ENCODE results near the gene LNX1.

The LNX1 gene

GRCh38 chr4:53551281-53551864, 39.9 kb downstream of the LNX1 start:
- Histone ChIP-seq H2BK5ac (ENCODE audit: low read depth, low read length, poor library complexity) (no peak overlapping the region), H3K4me1 (ENCODE audit: control insufficient read depth in 1 of 2, insufficient read depth in 2 of 2, low read length in 2 of 2) (no peaks in the 10 kb centered on the region), H2BK120ac (ENCODE audit: insufficient read depth, low read length, poor library complexity) (no peak overlapping the region), H3K27ac (ENCODE audit: low read depth, low read length) (no peak overlapping the region), H3K79me1 (ENCODE audit: low read length) (no peaks in the 10 kb centered on the region), H3K9ac (ENCODE audit: low read length) (no peak overlapping the region), H3K36me3 (ENCODE audit: control insufficient read depth in 1 of 2, insufficient read depth in 2 of 2, low read length in 2 of 2) (no peaks in the 10 kb centered on the region), H3K4me2 (ENCODE audit: low read length) (no peak overlapping the region), H3K9me3 (ENCODE audit: insufficient read depth, low read depth, low read length) (no peaks in the 10 kb centered on the region), H3K14ac (ENCODE audit: low read length) (no peak overlapping the region), H4K91ac (ENCODE audit: low read depth, low read length) (no peak overlapping the region), H3K18ac (ENCODE audit: low read length) (no peak overlapping the region), H2BK12ac (ENCODE audit: low read length) (no peak overlapping the region), H4K12ac (ENCODE audit: low read depth, low read length) (no peak overlapping the region), H3K79me2 (ENCODE audit: control insufficient read depth, insufficient read depth, low read length, poor library complexity) (no peaks in the 10 kb centered on the region), H3K4me3 (ENCODE audit: low read depth, low read length) (no peak overlapping the region), H3K4ac (ENCODE audit: low read depth, low read length) (no peak overlapping the region), H3K27me3 (ENCODE audit: insufficient read depth, low read length) (no peaks in the 10 kb centered on the region), H2AFZ (ENCODE audit: insufficient read depth, low read length, poor library complexity) (no peak overlapping the region), H4K8ac (ENCODE audit: low read depth, low read length) (no peak overlapping the region), H2AK5ac (ENCODE audit: low read length) (no peak overlapping the region), H3K23ac (ENCODE audit: low read length) (no peak overlapping the region)
- WGBS (ENCODE audit: extremely low coverage, insufficient coverage, insufficient read length) = no CpG with 5 or more reads among the region's 7 CpGs
- no peak for DNase-seq

GRCh38 chr4:53548662-53549061, 42.6 kb downstream of the LNX1 start:
- Histone ChIP-seq H3K4me1 (ENCODE audit: control insufficient read depth in 1 of 2, insufficient read depth in 2 of 2, low read length in 2 of 2) (no peaks in the 10 kb centered on the region), H4K8ac (ENCODE audit: low read depth, low read length) (no peak overlapping the region), H3K79me1 (ENCODE audit: low read length) (no peaks in the 10 kb centered on the region), H3K9ac (ENCODE audit: low read length) (no peak overlapping the region), H3K79me2 (ENCODE audit: control insufficient read depth, insufficient read depth, low read length, poor library complexity) (no peaks in the 10 kb centered on the region), H3K4ac (ENCODE audit: low read depth, low read length) (no peak overlapping the region), H2BK5ac (ENCODE audit: low read depth, low read length, poor library complexity) (no peak overlapping the region), H4K91ac (ENCODE audit: low read depth, low read length) (no peak overlapping the region), H4K12ac (ENCODE audit: low read depth, low read length) (no peak overlapping the region), H3K4me2 (ENCODE audit: low read length) (no peak overlapping the region), H3K18ac (ENCODE audit: low read length) (no peak overlapping the region), H2BK120ac (ENCODE audit: insufficient read depth, low read length, poor library complexity) (no peak overlapping the region), H3K14ac (ENCODE audit: low read length) (no peak overlapping the region), H2AK5ac (ENCODE audit: low read length) (no peak overlapping the region), H2BK12ac (ENCODE audit: low read length) (no peak overlapping the region), H3K27me3 (ENCODE audit: insufficient read depth, low read length) (no peaks in the 10 kb centered on the region), H3K9me3 (ENCODE audit: insufficient read depth, low read depth, low read length) (no peaks in the 10 kb centered on the region), H3K27ac (ENCODE audit: low read depth, low read length) (no peak overlapping the region), H3K23ac (ENCODE audit: low read length) (no peak overlapping the region), H3K4me3 (ENCODE audit: low read depth, low read length) (no peak overlapping the region), H2AFZ (ENCODE audit: insufficient read depth, low read length, poor library complexity) (no peak overlapping the region), H3K36me3 (ENCODE audit: control insufficient read depth in 1 of 2, insufficient read depth in 2 of 2, low read length in 2 of 2) (no peaks in the 10 kb centered on the region)
- WGBS (ENCODE audit: extremely low coverage, insufficient coverage, insufficient read length) = no CpG with 5 or more reads among the region's 3 CpGs
- no peak for DNase-seq

- Histone ChIP-seq H4K91ac (ENCODE audit: low read depth, low read length) (no peak overlapping the region), H3K27ac (ENCODE audit: low read depth, low read length) (no peak overlapping the region), H2BK120ac (ENCODE audit: insufficient read depth, low read length, poor library complexity) (no peak overlapping the region), H2BK12ac (ENCODE audit: low read length) (no peak overlapping the region), H3K14ac (ENCODE audit: low read length) (no peak overlapping the region), H3K4me3 (ENCODE audit: low read depth, low read length) (no peak overlapping the region), H3K79me1 (ENCODE audit: low read length) (no peaks in the 10 kb centered on the region), H3K79me2 (ENCODE audit: control insufficient read depth, insufficient read depth, low read length, poor library complexity) (no peaks in the 10 kb centered on the region), H3K4me2 (ENCODE audit: low read length) (no peak overlapping the region), H3K4me1 (ENCODE audit: control insufficient read depth in 1 of 2, insufficient read depth in 2 of 2, low read length in 2 of 2) (no peaks in the 10 kb centered on the region), H4K8ac (ENCODE audit: low read depth, low read length) (no peak overlapping the region), H3K23ac (ENCODE audit: low read length) (no peak overlapping the region), H2AK5ac (ENCODE audit: low read length) (no peak overlapping the region), H3K27me3 (ENCODE audit: insufficient read depth, low read length) (no peaks in the 10 kb centered on the region), H2AFZ (ENCODE audit: insufficient read depth, low read length, poor library complexity) (no peak overlapping the region), H3K4ac (ENCODE audit: low read depth, low read length) (no peak overlapping the region), H3K36me3 (ENCODE audit: control insufficient read depth in 1 of 2, insufficient read depth in 2 of 2, low read length in 2 of 2) (no peaks in the 10 kb centered on the region), H2BK5ac (ENCODE audit: low read depth, low read length, poor library complexity) (no peak overlapping the region), H3K9me3 (ENCODE audit: insufficient read depth, low read depth, low read length) (no peaks in the 10 kb centered on the region), H4K12ac (ENCODE audit: low read depth, low read length) (no peak overlapping the region), H3K18ac (ENCODE audit: low read length) (no peak overlapping the region), H3K9ac (ENCODE audit: low read length) (no peak overlapping the region)
- no peak for DNase-seq
- WGBS (ENCODE audit: extremely low coverage, insufficient coverage, insufficient read length) = no CpG with 5 or more reads among the region's 2 CpGs
These were observed 43.3 kb downstream of the LNX1 start for GRCh38 chr4:53547983-53548382.

GRCh38 chr4:53545942-53546581, 45.2 kb downstream of the LNX1 start:
- Histone ChIP-seq H3K18ac (ENCODE audit: low read length) (no peak overlapping the region), H3K4ac (ENCODE audit: low read depth, low read length) (no peak overlapping the region), H3K9ac (ENCODE audit: low read length) (no peak overlapping the region), H4K91ac (ENCODE audit: low read depth, low read length) (no peak overlapping the region), H2AK5ac (ENCODE audit: low read length) (no peak overlapping the region), H3K14ac (ENCODE audit: low read length) (no peak overlapping the region), H2BK5ac (ENCODE audit: low read depth, low read length, poor library complexity) (no peak overlapping the region), H3K36me3 (ENCODE audit: control insufficient read depth in 1 of 2, insufficient read depth in 2 of 2, low read length in 2 of 2) (no peaks in the 10 kb centered on the region), H3K79me2 (ENCODE audit: control insufficient read depth, insufficient read depth, low read length, poor library complexity) (no peaks in the 10 kb centered on the region), H3K79me1 (ENCODE audit: low read length) (no peaks in the 10 kb centered on the region), H2AFZ (ENCODE audit: insufficient read depth, low read length, poor library complexity) (no peak overlapping the region), H3K23ac (ENCODE audit: low read length) (no peak overlapping the region), H3K27me3 (ENCODE audit: insufficient read depth, low read length) (no peaks in the 10 kb centered on the region), H3K9me3 (ENCODE audit: insufficient read depth, low read depth, low read length) (no peaks in the 10 kb centered on the region), H3K4me2 (ENCODE audit: low read length) (no peak overlapping the region), H2BK12ac (ENCODE audit: low read length) (no peak overlapping the region), H4K8ac (ENCODE audit: low read depth, low read length) (no peak overlapping the region), H3K27ac (ENCODE audit: low read depth, low read length) (no peak overlapping the region), H3K4me1 (ENCODE audit: control insufficient read depth in 1 of 2, insufficient read depth in 2 of 2, low read length in 2 of 2) (no peaks in the 10 kb centered on the region), H2BK120ac (ENCODE audit: insufficient read depth, low read length, poor library complexity) (no peak overlapping the region), H3K4me3 (ENCODE audit: low read depth, low read length) (no peak overlapping the region), H4K12ac (ENCODE audit: low read depth, low read length) (no peak overlapping the region)
- no peak for DNase-seq
- WGBS (ENCODE audit: extremely low coverage, insufficient coverage, insufficient read length) = no CpG with 5 or more reads among the region's 3 CpGs
